Gastrocnemius medialis (tissue), 4 donors: ENCODE data around the gene PCDH9.

Source experiments
- POLR2A ChIP-seq, 2 donors: fragments of 450-650 bp; IDR thresholded peaks; one replicate each; pipeline ENCODE4 v1.6.1; 2017; ENCODE audit warnings: antibody characterized with exemption in 2 of 2, mild to moderate bottlenecking in 2 of 2, moderate library complexity in 2 of 2
- TF ChIP-seq, protein P1 (sequence below), 5 experiments: fragments of 450-650 bp in 3 of 5; fragments of 200-600 bp in 2 of 5; sonication (generic) in 2 of 5; IDR thresholded peaks in 4 of 5; conservative IDR thresholded peaks in 1 of 5; 1 replicate in 4 of 5; 2 replicates in 1 of 5; pipeline ENCODE4 v1.5.1; 2016 to 2019; ENCODE audit warnings: antibody characterized with exemption in 5 of 5, mild to moderate bottlenecking in 3 of 5, moderate library complexity in 3 of 5

DNA sequence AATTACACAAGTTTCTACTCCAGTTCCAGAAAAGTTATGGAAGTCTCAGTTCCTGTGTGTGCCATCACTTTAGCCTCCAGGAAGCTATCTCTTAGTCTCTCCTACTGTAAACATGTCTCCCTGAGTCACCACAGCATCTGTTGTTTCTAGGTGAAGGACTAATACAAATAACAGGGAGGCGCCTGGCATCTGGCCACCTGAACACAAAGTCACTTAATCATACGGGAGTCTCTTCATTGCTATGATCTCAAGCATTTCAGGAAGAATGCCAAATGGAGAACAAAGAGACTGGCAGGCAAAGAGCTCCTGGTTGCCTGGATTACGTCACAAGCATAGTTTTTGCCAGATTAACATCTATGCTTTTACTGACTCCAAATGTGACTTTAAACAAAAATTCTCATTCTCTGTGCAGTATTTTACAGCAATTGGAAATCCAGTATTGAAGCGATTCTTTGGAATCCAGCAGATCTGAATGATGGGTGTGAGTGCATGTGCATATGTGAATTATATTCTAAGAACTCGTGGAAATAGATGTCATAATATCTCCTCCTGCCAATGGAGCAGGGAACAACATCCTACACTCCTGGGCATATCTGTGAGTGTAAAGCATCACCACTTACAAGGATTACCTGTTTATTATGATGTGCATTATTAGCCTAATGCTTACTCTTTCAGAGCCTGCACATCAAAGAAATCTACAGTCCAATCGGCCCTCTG lies 572.8 kb downstream of the PCDH9 start:
- TF ChIP-seq, protein P1, sequence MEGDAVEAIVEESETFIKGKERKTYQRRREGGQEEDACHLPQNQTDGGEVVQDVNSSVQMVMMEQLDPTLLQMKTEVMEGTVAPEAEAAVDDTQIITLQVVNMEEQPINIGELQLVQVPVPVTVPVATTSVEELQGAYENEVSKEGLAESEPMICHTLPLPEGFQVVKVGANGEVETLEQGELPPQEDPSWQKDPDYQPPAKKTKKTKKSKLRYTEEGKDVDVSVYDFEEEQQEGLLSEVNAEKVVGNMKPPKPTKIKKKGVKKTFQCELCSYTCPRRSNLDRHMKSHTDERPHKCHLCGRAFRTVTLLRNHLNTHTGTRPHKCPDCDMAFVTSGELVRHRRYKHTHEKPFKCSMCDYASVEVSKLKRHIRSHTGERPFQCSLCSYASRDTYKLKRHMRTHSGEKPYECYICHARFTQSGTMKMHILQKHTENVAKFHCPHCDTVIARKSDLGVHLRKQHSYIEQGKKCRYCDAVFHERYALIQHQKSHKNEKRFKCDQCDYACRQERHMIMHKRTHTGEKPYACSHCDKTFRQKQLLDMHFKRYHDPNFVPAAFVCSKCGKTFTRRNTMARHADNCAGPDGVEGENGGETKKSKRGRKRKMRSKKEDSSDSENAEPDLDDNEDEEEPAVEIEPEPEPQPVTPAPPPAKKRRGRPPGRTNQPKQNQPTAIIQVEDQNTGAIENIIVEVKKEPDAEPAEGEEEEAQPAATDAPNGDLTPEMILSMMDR (IDR thresholded peaks at IDR 0.05 in 4 of 5, conservative IDR thresholded peaks at IDR 0.05 in 1 of 5) = no peak
- no peak for TF ChIP-seq POLR2A (IDR thresholded peaks at IDR 0.05)
